ENCODE measurements around the gene ADCYAP1R1. TPM values are rescaled to one million over a fixed set of nuclear protein-coding genes. Genes with fewer than 3 reads are reported as not detected.

ADCYAP1R1 gene
- total RNA-seq, 1 donor from 2014 or later, result not detected

DNA sequence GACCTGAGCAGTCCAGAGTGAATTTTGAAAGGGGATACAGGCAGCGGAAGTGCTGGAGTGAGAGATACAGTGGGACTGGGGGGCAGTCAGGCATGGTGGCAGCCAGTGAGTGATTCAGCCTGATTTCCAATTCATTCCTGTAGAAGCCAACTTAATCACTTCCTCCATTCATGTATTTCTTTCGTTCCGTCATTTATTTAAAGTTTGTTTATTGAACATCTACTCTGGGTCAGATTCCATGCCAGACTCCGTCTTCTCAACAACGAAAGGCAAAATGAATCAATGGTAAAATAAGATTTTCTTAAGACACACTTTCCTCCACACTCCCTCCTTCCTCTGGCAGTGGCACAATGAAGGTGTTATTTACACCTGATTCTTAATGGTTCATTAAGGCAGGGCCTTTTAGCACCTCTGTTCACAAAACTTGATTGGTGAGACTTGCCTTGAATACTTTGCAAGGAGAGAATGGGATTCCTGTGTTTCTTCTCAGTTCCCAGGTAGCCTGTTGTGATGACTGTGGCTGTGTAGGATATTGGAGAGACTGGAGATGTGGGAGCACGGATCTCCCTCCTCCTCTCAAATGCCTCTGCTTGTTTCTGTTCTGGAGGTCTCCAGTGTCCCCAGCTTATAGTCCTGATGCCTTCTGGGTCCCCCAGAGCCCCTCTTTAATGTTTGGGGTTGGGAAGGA is 27.9 kb downstream of the ADCYAP1R1 start:
- POLR2A ChIA-PET, result no interaction called here
- Mint-ChIP-seq H3K4me3 (no peak overlapping the region), H3K36me3 (ENCODE audit: low read depth) (no peaks in the 10 kb centered on the region), H3K4me1 (no peaks in the 10 kb centered on the region), H3K27ac (no peak overlapping the region), H3K9me3 (no peaks in the 10 kb centered on the region), H3K27me3 (peaks cover 7% of the 10 kb centered on the region)
- intact Hi-C loops (cut with micrococcal nuclease), result no loop called here
- ATAC-seq (ENCODE audit: low read depth) (no peak), DNase-seq (no peak)
- CTCF ChIA-PET, result no interaction called here
- TF ChIP-seq, protein P1, sequence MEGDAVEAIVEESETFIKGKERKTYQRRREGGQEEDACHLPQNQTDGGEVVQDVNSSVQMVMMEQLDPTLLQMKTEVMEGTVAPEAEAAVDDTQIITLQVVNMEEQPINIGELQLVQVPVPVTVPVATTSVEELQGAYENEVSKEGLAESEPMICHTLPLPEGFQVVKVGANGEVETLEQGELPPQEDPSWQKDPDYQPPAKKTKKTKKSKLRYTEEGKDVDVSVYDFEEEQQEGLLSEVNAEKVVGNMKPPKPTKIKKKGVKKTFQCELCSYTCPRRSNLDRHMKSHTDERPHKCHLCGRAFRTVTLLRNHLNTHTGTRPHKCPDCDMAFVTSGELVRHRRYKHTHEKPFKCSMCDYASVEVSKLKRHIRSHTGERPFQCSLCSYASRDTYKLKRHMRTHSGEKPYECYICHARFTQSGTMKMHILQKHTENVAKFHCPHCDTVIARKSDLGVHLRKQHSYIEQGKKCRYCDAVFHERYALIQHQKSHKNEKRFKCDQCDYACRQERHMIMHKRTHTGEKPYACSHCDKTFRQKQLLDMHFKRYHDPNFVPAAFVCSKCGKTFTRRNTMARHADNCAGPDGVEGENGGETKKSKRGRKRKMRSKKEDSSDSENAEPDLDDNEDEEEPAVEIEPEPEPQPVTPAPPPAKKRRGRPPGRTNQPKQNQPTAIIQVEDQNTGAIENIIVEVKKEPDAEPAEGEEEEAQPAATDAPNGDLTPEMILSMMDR (IDR thresholded peaks at IDR 0.05), result no peak

DNA sequence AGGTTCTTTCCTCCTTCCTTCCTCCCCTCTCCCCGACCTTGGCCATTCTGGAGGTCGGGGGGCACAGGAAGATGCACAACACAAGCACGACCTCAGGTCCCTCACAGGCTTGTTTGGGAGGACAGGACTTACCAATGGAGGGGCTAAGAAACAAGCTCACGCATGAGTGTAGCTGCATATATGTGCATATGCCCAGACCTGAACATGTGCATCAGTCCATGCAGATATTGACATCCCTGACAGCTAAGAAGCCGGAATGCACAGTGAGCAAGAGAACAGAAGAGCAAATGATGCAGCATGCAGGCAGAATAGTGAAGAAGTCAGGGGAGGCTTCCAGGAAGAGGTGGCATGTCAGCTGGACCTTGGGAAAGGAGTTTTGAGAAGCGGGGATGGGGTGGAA is 28.7 kb downstream of the ADCYAP1R1 start:
- DNase-seq (no peak), ATAC-seq (ENCODE audit: low read depth) (no peak)
- Mint-ChIP-seq H3K9me3 (no peaks in the 10 kb centered on the region), H3K4me3 (no peak overlapping the region), H3K36me3 (ENCODE audit: low read depth) (no peaks in the 10 kb centered on the region), H3K4me1 (no peaks in the 10 kb centered on the region), H3K27me3 (peaks cover 6% of the 10 kb centered on the region), H3K27ac (no peak overlapping the region)
- CTCF ChIA-PET, result no interaction called here
- TF ChIP-seq, protein P1 (IDR thresholded peaks at IDR 0.05), result no peak
- POLR2A ChIA-PET, result no interaction called here
- intact Hi-C loops (cut with micrococcal nuclease), result no loop called here

DNA sequence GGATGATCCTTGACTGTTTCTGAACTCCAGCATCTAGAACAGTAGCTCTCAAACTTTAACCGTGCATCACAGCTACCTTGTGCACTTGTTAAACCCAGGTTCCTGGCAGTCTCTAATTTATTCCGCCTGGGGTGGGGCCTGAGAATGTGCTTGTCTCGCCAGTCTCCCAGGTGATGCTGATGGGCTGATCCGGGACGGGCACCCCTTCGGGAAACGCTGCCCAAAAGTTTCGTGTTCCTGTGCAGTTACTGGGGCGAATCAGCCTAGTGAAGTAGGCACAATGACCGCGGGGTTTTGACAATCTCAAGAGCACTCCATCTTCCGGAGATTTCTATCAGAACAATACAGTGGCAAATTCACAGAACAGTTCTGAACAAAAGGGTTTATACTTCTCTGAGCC is 29.9 kb downstream of the ADCYAP1R1 start:
- H3K9me3 Mint-ChIP-seq, result no peaks in the 10 kb centered on the region
- H3K27ac Mint-ChIP-seq, result no peak overlapping the region
- H3K27me3 Mint-ChIP-seq, result peaks cover 6% of the 10 kb centered on the region
- H3K4me3 Mint-ChIP-seq, result no peak overlapping the region
- ChIA-PET CTCF (no interaction called here), POLR2A (no interaction called here)
- intact Hi-C loops (cut with micrococcal nuclease), result no loop called here
- H3K4me1 Mint-ChIP-seq, result no peaks in the 10 kb centered on the region
- TF ChIP-seq, protein P1 (IDR thresholded peaks at IDR 0.05), result no peak
- ATAC-seq (ENCODE audit: low read depth) (no peak), DNase-seq (no peak)
- no peaks in the 10 kb centered on the region for H3K36me3 Mint-ChIP-seq (ENCODE audit: low read depth)

DNA sequence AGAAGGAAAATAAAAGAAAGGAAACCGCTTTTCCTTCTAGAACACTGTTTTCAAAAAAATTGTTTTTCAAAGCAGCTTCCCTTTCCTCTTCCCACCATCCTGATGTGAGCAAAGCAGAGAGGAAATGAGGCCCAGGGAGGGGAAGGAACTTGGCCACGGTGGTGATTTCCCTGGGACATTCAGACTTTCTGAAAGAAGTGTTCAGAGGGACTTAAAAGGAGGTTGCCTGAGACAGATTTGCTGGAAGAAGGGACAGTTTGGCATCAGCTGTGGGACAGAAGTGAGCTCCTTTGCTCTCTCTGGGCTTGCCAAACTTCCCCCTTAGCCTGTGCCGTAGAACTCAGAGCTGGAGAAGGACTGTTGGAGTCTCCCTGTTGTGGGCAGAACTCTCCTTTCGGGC is 30.3 kb downstream of the ADCYAP1R1 start:
- TF ChIP-seq, protein P1 (IDR thresholded peaks at IDR 0.05), result no peak
- Mint-ChIP-seq H3K4me1 (no peaks in the 10 kb centered on the region), H3K27me3 (peaks cover 6% of the 10 kb centered on the region), H3K27ac (no peak overlapping the region), H3K4me3 (no peak overlapping the region), H3K36me3 (ENCODE audit: low read depth) (no peaks in the 10 kb centered on the region), H3K9me3 (no peaks in the 10 kb centered on the region)
- intact Hi-C loops (cut with micrococcal nuclease), result no loop called here
- POLR2A ChIA-PET, result no interaction called here
- CTCF ChIA-PET, result no interaction called here
- no peak for DNase-seq
- no peak for ATAC-seq (ENCODE audit: low read depth)

DNA sequence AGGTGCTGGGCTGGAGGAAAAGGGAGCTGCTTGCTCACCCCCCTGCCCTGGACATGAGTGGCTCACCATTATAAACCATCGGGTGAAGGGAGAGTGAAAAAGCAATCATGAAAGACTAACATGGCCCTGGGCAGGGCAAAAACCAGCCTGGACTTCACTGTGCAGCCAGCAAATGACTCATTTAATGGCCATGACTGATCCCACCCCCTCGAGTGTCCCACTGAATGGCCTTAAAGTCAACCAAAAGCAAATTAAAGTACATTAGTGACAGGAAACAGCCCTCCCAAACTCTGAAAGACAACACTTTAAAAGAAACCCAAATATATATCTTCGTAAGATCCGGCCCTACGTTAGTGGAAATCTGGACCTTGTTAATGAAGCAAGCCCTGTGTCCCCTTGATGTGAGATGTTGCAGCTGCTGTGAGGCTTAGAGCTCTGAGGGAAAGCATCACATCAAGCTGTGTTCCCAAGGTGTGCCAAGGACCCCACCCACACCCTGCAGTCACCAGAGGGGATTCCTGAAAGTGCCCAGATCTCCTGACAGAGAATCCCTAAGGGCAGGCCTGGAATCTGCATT is 31.2 kb downstream of the ADCYAP1R1 start:
- no peaks in the 10 kb centered on the region for H3K9me3 Mint-ChIP-seq
- no peak overlapping the region for H3K4me3 Mint-ChIP-seq
- ChIA-PET CTCF (no interaction called here), POLR2A (no interaction called here)
- no peaks in the 10 kb centered on the region for H3K4me1 Mint-ChIP-seq
- TF ChIP-seq, protein P1 (IDR thresholded peaks at IDR 0.05), result no peak
- intact Hi-C loops (cut with micrococcal nuclease), result no loop called here
- H3K36me3 Mint-ChIP-seq (ENCODE audit: low read depth), result no peaks in the 10 kb centered on the region
- peaks cover 6% of the 10 kb centered on the region for H3K27me3 Mint-ChIP-seq
- H3K27ac Mint-ChIP-seq, result no peak overlapping the region
- no peak for ATAC-seq (ENCODE audit: low read depth)
- DNase-seq, result no peak
